Astrocyte of the cerebellum (primary cell): ENCODE data around the gene CHP1.
"Not testable (repeated sequence)": the region's sequence is repeated elsewhere in the genome, so short reads cannot be mapped to it uniquely, and the experiment has no call there.

Source experiments
- DNase-seq: peaks from one replicate; pipeline ENCODE4 v3.0.0-alpha.2; 2011; ENCODE audit warnings: low read depth
- H3K4me3 ChIP-seq: 2 replicates; pipeline ENCODE4 v1.5.1; 2011; ENCODE audit warnings: mild to moderate bottlenecking, low read depth, low read length, moderate library complexity
- in situ Hi-C: cut with HindIII; loops from 2 replicates; pipeline ENCODE4 v1.10.0; 2017; ENCODE audit warnings: low sequenced_read_pairs
- TF ChIP-seq, protein P1 (sequence below): IDR thresholded peaks from 2 replicates; pipeline ENCODE4 v1.5.1; 2012; ENCODE audit warnings: low read length, low read depth, moderate library complexity, mild to moderate bottlenecking; ENCODE audit errors: missing control alignments

CHP1 gene

DNA sequence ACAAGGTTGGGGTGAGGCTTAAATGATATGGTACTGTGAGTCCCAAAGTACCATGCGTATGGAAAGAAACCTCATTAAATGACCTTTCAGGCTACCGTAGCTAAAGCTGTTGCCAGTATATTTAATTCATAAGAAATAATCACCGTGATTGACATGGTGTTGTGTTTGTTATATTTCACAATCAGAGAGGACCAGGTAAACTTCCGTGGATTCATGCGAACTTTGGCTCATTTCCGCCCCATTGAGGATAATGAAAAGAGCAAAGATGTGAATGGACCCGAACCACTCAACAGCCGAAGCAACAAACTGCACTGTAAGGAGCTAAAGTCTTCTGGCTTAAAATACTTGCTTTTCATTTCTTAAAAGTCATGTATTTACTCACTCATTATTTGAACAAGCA lies 31.5 kb downstream of the CHP1 start:
- no peak overlapping the region for H3K4me3 ChIP-seq
- DNase-seq: no peak
- TF ChIP-seq, protein P1, sequence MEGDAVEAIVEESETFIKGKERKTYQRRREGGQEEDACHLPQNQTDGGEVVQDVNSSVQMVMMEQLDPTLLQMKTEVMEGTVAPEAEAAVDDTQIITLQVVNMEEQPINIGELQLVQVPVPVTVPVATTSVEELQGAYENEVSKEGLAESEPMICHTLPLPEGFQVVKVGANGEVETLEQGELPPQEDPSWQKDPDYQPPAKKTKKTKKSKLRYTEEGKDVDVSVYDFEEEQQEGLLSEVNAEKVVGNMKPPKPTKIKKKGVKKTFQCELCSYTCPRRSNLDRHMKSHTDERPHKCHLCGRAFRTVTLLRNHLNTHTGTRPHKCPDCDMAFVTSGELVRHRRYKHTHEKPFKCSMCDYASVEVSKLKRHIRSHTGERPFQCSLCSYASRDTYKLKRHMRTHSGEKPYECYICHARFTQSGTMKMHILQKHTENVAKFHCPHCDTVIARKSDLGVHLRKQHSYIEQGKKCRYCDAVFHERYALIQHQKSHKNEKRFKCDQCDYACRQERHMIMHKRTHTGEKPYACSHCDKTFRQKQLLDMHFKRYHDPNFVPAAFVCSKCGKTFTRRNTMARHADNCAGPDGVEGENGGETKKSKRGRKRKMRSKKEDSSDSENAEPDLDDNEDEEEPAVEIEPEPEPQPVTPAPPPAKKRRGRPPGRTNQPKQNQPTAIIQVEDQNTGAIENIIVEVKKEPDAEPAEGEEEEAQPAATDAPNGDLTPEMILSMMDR: no peak
- in situ Hi-C loops: no loop called here

DNA sequence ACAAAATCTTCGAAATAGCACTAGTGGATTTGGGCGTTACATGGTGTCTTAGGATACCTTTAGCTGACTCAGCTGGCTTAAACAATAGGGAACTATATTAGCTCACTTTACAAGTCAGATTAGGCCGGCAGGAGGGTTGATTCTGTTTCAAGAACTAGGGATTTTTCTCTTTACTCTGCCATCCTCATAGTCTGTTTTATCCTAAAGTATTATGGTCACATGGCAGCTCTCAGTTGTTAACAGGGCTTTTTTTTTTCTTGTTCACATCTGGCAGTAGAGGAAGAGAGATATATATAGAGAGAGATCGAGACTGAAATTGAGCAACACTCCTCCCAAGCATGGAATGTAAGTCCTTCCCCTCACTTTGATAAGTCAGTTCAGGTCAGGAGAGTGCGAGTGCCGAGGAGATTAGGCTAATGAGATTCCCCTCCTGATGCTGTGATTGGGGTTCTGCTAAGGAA lies 32.9 kb downstream of the CHP1 start:
- no peak overlapping the region for H3K4me3 ChIP-seq
- in situ Hi-C loops: no loop called here
- TF ChIP-seq, protein P1: no peak
- no peak for DNase-seq

DNA sequence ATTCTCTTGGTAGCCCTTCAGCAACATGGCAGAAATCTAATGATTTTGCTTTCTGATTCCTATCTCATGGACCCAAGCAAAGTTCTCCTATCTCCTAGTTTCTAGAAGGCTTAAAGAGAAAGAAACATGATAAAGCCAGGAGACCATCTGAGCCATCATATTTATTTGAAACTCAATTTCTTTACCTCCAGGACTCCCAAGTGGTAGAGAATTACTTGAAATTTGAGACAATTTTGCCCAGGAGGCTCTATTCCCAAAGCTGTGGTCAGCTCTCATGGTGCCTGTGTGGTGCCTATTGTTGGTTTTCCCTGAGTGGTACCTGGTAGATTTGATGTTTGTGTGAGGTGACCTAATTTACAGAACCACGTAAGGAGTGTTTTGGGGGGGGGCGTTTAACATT lies 38.8 kb downstream of the CHP1 start:
- H3K4me3 ChIP-seq: no peak overlapping the region
- no peak for DNase-seq
- TF ChIP-seq, protein P1: no peak
- in situ Hi-C loops: no loop called here

DNA sequence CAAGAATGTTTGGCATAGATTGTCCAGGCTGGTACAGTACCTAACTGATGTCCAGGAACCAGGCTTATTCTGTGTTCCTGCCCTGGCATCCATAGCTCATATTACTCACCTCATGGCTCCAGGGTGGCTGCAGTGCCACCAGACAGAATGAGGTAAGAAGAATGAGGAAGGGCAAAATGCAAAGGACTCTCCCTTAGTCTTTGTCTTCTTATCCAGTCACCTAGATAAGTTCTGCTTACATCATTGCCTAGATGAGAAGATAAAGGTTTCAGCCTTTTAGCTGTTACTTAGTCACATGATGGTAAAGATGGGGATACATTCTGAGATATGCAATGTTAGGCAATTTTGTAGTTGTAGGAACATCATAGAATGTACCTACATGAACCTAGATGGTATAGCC lies 45.8 kb downstream of the CHP1 start:
- no peak overlapping the region for H3K4me3 ChIP-seq
- in situ Hi-C loops: no loop called here
- TF ChIP-seq, protein P1: no peak
- no peak for DNase-seq

DNA sequence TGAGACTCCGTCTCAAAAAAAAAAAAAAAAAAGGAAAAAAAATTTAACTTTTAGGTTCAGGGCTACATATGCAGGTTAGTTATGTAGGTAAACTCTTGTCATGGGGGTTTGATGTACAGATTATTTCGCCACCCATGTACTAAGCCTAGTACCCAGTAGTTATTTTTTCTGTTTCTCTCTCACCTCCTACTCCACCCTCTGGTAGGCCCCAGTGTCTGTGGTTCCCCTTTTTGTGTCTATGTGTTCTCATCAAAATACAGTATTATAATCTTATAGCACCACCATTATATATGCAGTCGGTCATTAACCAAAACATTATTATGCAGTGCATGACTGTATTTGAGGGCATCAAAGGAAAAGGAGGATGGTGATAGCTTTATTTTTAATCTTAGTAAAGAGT lies 47.3 kb downstream of the CHP1 start:
- H3K4me3 ChIP-seq: no peak overlapping the region
- no peak for DNase-seq
- in situ Hi-C loops: no loop called here
- TF ChIP-seq, protein P1: no peak

DNA sequence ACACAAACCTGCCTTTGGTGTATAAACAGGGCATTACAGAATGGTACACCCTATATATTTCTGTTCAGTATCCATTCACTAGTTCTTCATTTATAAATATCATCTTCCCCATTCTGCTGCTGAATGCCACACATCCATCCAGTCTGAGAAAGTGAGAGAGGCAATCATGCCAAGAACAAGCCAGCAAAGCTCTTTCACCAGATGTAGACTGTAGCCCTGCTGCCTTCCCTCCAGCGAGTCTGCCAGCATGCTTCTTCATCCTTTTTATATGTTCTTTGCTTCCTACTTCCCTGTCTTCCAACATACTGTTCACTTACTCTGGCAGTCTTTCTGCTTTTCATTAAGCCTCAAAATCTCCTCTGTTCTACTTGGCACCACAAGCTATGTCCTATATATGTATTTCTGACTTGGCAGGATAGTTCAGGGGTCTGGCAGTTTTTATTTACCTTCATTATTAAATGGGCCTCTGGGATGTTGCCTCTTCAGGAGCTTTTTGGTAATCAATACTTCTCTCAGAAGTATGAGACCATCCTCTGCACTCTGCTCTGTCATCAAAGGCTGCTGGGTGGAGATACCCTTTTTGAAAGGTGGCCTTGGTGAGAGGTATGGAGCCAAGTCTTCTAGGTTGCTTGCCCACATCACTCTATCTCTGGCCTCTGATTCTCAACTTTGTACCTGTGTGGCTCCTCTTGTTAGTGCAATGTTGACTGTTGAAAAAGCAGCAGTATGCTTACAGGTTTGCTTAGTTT lies 48.6 kb downstream of the CHP1 start:
- H3K4me3 ChIP-seq: no peak overlapping the region
- TF ChIP-seq, protein P1: no peak
- DNase-seq: no peak
- in situ Hi-C loops: no loop called here

DNA sequence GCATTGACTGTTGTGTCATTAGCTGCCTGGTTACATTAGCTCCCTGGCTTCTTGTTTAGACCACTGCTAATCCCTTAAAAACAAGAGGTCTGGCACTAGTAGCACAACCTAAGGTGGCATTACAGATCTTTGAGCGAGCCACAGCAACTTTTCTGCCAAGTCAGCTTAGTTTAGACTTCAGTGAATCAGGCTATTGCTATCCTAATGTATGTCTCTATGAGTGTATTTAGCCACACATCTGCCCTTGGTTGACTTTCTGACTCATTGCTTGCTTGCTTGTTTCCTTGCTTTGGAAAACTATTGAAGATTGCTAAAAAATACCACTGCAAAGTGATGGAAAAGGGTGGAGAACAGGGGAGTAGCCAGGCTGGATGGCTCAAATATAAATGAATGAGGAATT lies 50.2 kb downstream of the CHP1 start:
- peak; percentile 68 for DNase-seq
- TF ChIP-seq, protein P1: no peak
- H3K4me3 ChIP-seq: no peak overlapping the region
- in situ Hi-C loops: no loop called here

DNA sequence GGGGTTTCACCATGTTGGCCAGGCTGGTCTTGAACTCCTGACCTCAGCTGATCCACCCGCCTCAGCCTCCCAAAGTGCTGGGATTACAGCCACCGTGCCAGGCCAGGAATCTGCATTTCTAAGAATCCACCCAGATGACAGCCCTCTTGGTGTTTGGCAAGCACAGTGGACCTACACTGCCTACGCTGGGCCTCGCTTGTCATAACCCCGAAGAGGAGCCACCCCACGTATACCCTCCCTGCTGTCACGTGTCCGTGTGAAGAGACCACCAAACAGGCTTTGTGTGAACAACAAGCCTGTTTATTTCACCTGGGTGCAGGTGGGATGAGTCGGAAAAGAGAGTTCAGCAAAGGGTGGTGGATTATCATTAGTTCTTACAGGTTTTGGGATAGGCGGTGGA lies 51.4 kb downstream of the CHP1 start:
- DNase-seq, H3K4me3 ChIP-seq, in situ Hi-C loops: not testable (repeated sequence)

DNA sequence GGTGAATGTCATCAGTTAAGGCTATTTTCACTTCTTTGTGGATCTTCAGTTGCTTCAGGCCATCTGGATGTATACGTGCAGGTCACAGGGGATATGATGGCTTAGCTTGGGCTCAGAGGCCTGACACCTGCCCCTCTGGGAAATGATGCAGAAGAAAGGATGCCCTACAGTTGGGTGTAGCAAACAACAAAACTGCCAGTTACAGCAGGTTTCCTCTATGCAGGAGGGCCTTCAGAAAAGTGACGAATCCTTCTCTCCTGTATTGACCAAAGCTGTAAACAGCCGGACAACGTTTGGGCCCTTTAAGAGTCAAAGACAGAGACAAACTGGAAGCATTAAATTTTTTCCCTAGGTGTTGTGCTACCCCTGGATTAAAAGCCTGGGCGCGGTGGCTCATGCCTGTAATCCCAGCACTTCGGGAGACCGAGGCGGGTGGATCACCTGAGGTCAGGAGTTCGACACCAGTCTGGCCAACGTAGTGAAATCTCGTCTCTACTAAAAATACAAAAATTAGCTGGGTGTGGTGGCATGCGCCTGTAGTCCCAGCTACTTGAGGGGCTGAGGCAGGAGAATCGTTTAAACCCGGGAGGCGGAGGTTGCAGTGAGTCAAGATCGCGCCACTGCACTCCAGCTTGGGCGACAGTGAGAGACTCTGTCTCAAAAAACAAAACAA lies 52.0 kb downstream of the CHP1 start:
- H3K4me3 ChIP-seq: peak overlapping the region; percentile 97
- in situ Hi-C loops, DNase-seq: not testable (repeated sequence)
